Hematopoietic multipotent progenitor cell treated with erythropoietin and hydrocortisone succinate and interleukin-3 and kit ligand, for 8 days (in vitro differentiated cells): ENCODE results near the gene LTO1.

ENCODE experiments used
- DNase-seq: peaks from one replicate; pipeline ENCODE4 v3.0.0-alpha.2; 2015

Gene LTO1

GRCh38 chr11:69656536-69657455, 18.4 kb downstream of the LTO1 start:
- DNase-seq = no peak

GRCh38 chr11:69655479-69656428, 19.4 kb downstream of the LTO1 start:
- DNase-seq = no peak

- DNase-seq = no peak
These were observed 20.3 kb downstream of the LTO1 start for GRCh38 chr11:69654660-69655478.

- no peak for DNase-seq
These were observed 21.0 kb downstream of the LTO1 start for GRCh38 chr11:69654001-69654659.

GRCh38 chr11:69653406-69653960, 21.7 kb downstream of the LTO1 start:
- DNase-seq = no peak

GRCh38 chr11:69652999-69653398, 22.2 kb downstream of the LTO1 start:
- DNase-seq = no peak

GRCh38 chr11:69651834-69652620, 23.1 kb downstream of the LTO1 start:
- DNase-seq = no peak

- no peak for DNase-seq
These were observed 24.3 kb downstream of the LTO1 start for GRCh38 chr11:69650832-69651344.

GRCh38 chr11:69650081-69650831, 24.9 kb downstream of the LTO1 start:
- DNase-seq = no peak

GRCh38 chr11:69649576-69649900, 25.6 kb downstream of the LTO1 start:
- DNase-seq = no peak

GRCh38 chr11:69648679-69649575, 26.2 kb downstream of the LTO1 start:
- no peak for DNase-seq

- DNase-seq = no peak
These were observed 27.2 kb downstream of the LTO1 start for GRCh38 chr11:69647761-69648497.

GRCh38 chr11:69647390-69647748, 27.8 kb downstream of the LTO1 start:
- no peak for DNase-seq

GRCh38 chr11:69646493-69647389, 28.4 kb downstream of the LTO1 start:
- DNase-seq = no peak

- DNase-seq = no peak
These were observed 29.2 kb downstream of the LTO1 start for GRCh38 chr11:69645801-69646492.

- DNase-seq = no peak
These were observed 30.0 kb downstream of the LTO1 start for GRCh38 chr11:69644962-69645675.
